T-helper 1 cell treated with Interleukin-12 subunit alpha and Interleukin-12 subunit beta and Interleukin-4 antibody, amounts not matched to agents 30 ng/mL and 1 ng/mL, for 36 hours (primary cell): Measurements from ENCODE around the gene SERPINA10. TPM values are rescaled to one million over a fixed set of nuclear protein-coding genes. Genes with fewer than 3 reads are reported as not detected.
"Not testable (repeated sequence)": the region's sequence is repeated elsewhere in the genome, so short reads cannot be mapped to it uniquely, and the experiment has no call there.

Experiments
- intact Hi-C: fragments of 100-400 bp; cut with micrococcal nuclease; formaldehyde crosslinking; loops from one replicate; pipeline ENCODE4 v1.15.1; 2024
- total RNA-seq: library from RNA; stranded (reverse); gene quantifications from 2 replicates; pipeline ENCODE4 v1.2.3, GENCODE V29; 2022

SERPINA10 gene
- total RNA-seq, 1 donor from 2014 or later: not detected

GRCh38 chr14:94284221-94284620 lies 8.8 kb downstream of the SERPINA10 start:
- intact Hi-C loops: no loop called here

GRCh38 chr14:94282991-94283723 lies 9.9 kb downstream of the SERPINA10 start:
- intact Hi-C loops: no loop called here

GRCh38 chr14:94278731-94279130 lies 14.3 kb downstream of the SERPINA10 start:
- intact Hi-C loops: no loop called here

GRCh38 chr14:94276898-94277561 lies 16.0 kb downstream of the SERPINA10 start:
- intact Hi-C loops: not testable (repeated sequence)

GRCh38 chr14:94269156-94269555 lies 23.9 kb downstream of the SERPINA10 start:
- intact Hi-C loops: no loop called here

- intact Hi-C loops: not testable (repeated sequence)
These were observed 24.5 kb downstream of the SERPINA10 start for GRCh38 chr14:94268582-94268981.

- intact Hi-C loops: no loop called here
These were observed 25.7 kb downstream of the SERPINA10 start for GRCh38 chr14:94267352-94267751.

- intact Hi-C loops: not testable (repeated sequence)
These were observed 28.9 kb downstream of the SERPINA10 start for GRCh38 chr14:94264195-94264594.

- intact Hi-C loops: no loop called here
These were observed 48.9 kb downstream of the SERPINA10 start for GRCh38 chr14:94244182-94244581.

GRCh38 chr14:94239406-94239805 lies 53.7 kb downstream of the SERPINA10 start:
- intact Hi-C loops: no loop called here

- intact Hi-C loops: no loop called here
These were observed 55.1 kb downstream of the SERPINA10 start for GRCh38 chr14:94237983-94238382.

GRCh38 chr14:94237046-94237445 lies 56.0 kb downstream of the SERPINA10 start:
- intact Hi-C loops: no loop called here

Other genes starting within 250 kb of the SERPINA10 start
- gene DDX24, start 212.1 kb downstream of the SERPINA10 start, total RNA-seq: 206 and 208 TPM in 2 replicates
- gene IFI27L1, start 212.0 kb downstream of the SERPINA10 start, total RNA-seq: 32.2 and 32.4 TPM in 2 replicates
- 127 and 132 TPM in 2 replicates for gene IFI27, start 182.5 kb downstream of the SERPINA10 start, total RNA-seq
- gene IFI27L2, start 163.7 kb downstream of the SERPINA10 start, total RNA-seq: 68.1 and 74.2 TPM in 2 replicates
- gene PPP4R4, start 118.9 kb downstream of the SERPINA10 start, total RNA-seq: 0.59 and 0.88 TPM in 2 replicates
- not detected in 2 replicates for gene SERPINA6, start 30.1 kb upstream of the SERPINA10 start, total RNA-seq
- gene SERPINA2, start 73.4 kb upstream of the SERPINA10 start, total RNA-seq: not detected in 2 replicates
- gene SERPINA1, start 95.3 kb upstream of the SERPINA10 start, total RNA-seq: 0.20 and 0.22 TPM in 2 replicates
- not detected in 2 replicates for gene SERPINA11, start 159.5 kb upstream of the SERPINA10 start, total RNA-seq
- not detected in 2 replicates for gene SERPINA9, start 182.9 kb upstream of the SERPINA10 start, total RNA-seq
- gene SERPINA12, start 216.2 kb upstream of the SERPINA10 start, total RNA-seq: not detected in 2 replicates